Renal cortical epithelial cell (primary cell): Measurements from ENCODE around the gene NTHL1. TPM values are rescaled to one million over a fixed set of nuclear protein-coding genes. Genes with fewer than 3 reads are reported as not detected.

Experiments
- DNase-seq: peaks from one replicate; pipeline ENCODE4 v3.0.0-alpha.2; 2011; ENCODE audit warnings: low read depth
- total RNA-seq: library from RNA; depleted of rRNA; stranded (reverse); fragments of >200 nt; gene quantifications from 2 replicates; pipeline ENCODE4 v1.2.3, GENCODE V29; 2014

The NTHL1 gene
- total RNA-seq, 1 donor from 2014 or later, result 11.4 TPM

GRCh38 chr16:2084895-2085625 is 37.4 kb upstream of the NTHL1 start:
- no peak for DNase-seq

GRCh38 chr16:2083876-2084780 is 36.5 kb upstream of the NTHL1 start:
- no peak for DNase-seq

GRCh38 chr16:2083409-2083808 is 35.8 kb upstream of the NTHL1 start:
- no peak for DNase-seq

- no peak for DNase-seq
These were observed 35.3 kb upstream of the NTHL1 start for GRCh38 chr16:2082983-2083364.

- DNase-seq, result peak; percentile 7
These were observed 34.7 kb upstream of the NTHL1 start for GRCh38 chr16:2082171-2082982.

GRCh38 chr16:2081201-2082084 is 33.8 kb upstream of the NTHL1 start:
- no peak for DNase-seq

- DNase-seq, result no peak
These were observed 32.4 kb upstream of the NTHL1 start for GRCh38 chr16:2079991-2080390.

GRCh38 chr16:2079311-2079800 is 31.7 kb upstream of the NTHL1 start:
- DNase-seq, result no peak

GRCh38 chr16:2078691-2079090 is 31.1 kb upstream of the NTHL1 start:
- no peak for DNase-seq

- DNase-seq, result no peak
These were observed 30.5 kb upstream of the NTHL1 start for GRCh38 chr16:2078096-2078495.

GRCh38 chr16:2077696-2078095 is 30.1 kb upstream of the NTHL1 start:
- no peak for DNase-seq

GRCh38 chr16:2077016-2077415 is 29.4 kb upstream of the NTHL1 start:
- DNase-seq, result no peak

- no peak for DNase-seq
These were observed 28.6 kb upstream of the NTHL1 start for GRCh38 chr16:2076072-2076865.

GRCh38 chr16:2075631-2076030 is 28.0 kb upstream of the NTHL1 start:
- no peak for DNase-seq

GRCh38 chr16:2074071-2074470 is 26.4 kb upstream of the NTHL1 start:
- no peak for DNase-seq

GRCh38 chr16:2072926-2073325 is 25.3 kb upstream of the NTHL1 start:
- no peak for DNase-seq

- no peak for DNase-seq
These were observed 24.0 kb upstream of the NTHL1 start for GRCh38 chr16:2071454-2072202.

GRCh38 chr16:2070576-2071453 is 23.2 kb upstream of the NTHL1 start:
- DNase-seq, result no peak
